NOMO-1 treated with dmso at 0.1 percent for 144 hours (cell line): ENCODE measurements around the gene SYNGAP1.
A peak's percentile ranks its signal among the peaks of the same experiment; 100 is the strongest.

Source experiments
- DNase-seq: peaks from one replicate; lab custom pipeline; 2025; ENCODE audit not compliant: unreplicated experiment; lab: John Stamatoyannopoulos, UW

Gene SYNGAP1

DNA sequence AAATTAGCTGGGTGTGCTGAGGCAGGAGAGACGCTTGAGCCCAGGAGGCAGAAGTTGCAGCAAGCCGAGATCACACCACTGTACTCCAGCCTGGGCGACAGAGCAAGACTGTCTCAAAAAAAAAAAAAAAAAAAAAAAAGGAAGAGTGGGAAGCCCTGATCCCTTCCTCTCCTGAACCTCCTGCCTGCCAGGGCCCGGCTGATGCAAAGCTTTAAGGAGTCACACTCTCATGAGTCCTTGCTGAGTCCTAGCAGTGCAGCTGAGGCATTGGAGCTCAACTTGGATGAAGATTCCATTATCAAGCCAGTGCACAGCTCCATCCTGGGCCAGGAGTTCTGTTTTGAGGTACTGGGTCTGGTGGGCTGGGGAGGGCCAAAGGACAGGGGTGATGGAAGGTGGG, 15.1 kb downstream of the SYNGAP1 start:
- no peak for DNase-seq

DNA sequence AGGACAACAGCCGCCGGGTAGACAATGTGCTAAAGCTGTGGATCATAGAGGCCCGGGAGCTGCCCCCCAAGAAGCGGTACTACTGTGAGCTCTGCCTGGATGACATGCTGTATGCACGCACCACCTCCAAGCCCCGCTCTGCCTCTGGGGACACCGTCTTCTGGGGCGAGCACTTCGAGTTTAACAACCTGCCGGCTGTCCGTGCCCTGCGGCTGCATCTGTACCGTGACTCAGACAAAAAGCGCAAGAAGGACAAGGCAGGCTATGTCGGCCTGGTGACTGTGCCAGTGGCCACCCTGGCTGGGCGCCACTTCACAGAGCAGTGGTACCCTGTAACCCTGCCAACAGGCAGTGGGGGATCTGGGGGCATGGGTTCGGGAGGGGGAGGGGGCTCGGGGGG, 17.8 kb downstream of the SYNGAP1 start:
- DNase-seq, result no peak

DNA sequence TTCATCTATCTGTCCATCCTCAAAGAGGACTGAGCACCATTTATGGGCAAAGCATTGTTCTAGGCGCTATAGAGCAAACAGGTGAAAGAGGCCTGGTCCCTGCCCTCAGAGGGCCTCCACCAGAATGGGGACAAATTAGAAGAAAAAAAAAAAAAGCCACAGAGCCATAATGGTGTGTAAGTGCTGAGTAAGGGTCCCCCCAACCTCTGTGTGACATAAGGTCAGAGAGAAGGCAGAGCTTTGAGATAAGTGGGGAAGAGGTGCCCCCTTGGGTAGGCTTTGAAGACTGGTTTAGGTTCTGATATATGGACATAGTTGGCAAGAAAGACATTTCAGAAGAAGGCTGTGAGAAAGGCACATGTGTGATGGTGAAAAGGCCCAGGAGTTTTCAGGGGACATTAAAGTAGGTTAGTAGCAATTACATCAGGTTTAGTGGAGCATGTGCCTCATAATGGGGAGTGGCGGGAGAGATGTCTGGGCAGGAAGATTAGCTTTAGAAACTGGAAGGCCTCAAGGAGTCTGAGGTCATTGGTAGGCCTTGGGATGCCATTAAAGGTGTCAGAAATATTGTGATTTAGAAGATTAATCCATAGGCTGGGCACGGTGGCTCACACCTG, 19.2 kb downstream of the SYNGAP1 start:
- DNase-seq, result no peak

DNA sequence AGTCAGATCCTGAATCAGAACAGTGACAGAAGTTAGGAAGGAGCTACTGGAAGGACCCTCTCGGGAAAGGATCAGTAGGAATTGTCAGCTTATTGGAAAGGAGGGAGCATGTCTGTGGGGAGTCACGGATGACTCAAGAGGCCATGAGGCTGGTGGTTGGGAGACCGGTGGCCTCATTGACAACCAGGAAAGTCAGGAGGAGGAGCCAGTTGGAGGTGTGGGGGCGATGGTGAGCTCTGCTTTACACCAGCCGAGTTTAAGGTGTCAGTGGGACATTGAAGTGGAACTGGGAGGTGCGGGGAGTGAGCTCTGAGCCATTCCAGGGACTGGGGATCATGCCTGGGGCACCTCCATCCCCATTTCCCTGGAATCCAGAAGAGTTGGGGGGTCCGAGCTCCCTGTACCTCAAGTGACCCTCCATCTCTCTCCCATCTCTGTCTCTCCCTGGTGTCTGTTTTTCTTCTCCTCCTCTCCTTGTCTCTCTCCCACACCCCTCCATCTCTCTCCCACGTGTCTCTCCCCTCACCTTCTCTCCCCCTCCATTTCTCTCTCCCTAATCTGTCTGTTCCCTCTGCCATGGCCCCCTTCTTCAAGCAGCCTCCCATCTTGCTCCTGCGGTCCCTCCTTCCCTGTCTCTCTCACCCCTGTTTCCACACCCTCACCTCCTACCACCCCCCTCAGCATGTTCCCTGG, 20.2 kb downstream of the SYNGAP1 start:
- DNase-seq, result no peak

DNA sequence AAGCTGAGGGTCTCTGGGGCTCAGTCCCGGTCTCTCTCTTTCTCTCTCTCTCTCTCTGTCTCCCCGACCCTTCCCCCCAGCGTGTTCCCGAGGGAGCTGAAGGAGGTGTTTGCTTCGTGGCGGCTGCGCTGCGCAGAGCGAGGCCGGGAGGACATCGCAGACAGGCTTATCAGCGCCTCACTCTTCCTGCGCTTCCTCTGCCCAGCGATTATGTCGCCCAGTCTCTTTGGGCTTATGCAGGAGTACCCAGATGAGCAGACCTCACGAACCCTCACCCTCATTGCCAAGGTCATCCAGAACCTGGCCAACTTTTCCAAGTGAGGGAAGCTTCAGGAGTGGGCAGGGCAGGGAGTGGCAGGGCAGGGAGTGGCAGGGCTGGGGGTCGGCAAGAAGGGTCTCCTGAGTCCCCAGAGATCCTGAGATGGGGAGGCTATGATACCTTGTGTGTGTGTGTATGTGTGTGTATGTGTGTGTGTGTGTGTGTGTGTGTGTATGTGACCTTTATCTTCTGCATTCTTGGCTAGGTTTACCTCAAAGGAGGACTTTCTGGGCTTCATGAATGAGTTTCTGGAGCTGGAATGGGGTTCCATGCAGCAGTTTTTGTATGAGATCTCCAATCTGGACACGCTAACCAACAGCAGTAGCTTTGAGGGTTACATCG, 20.9 kb downstream of the SYNGAP1 start:
- no peak for DNase-seq

DNA sequence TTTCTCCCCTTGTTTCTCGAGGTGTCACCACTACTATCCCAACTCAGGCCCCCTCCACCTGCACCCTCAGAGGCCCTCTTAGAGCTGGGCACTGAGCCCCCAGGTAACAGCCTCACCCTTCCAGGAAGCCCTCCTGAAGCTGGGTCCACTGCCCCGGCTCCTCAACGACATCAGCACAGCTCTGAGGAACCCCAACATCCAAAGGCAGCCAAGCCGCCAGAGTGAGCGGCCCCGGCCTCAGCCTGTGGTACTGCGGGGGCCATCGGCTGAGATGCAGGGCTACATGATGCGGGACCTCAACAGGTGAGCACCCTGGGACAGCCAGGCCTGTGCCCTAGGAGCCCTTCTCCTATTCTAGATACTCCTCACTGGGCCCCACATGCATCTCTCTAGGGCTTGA, 21.6 kb downstream of the SYNGAP1 start:
- DNase-seq, result no peak

DNA sequence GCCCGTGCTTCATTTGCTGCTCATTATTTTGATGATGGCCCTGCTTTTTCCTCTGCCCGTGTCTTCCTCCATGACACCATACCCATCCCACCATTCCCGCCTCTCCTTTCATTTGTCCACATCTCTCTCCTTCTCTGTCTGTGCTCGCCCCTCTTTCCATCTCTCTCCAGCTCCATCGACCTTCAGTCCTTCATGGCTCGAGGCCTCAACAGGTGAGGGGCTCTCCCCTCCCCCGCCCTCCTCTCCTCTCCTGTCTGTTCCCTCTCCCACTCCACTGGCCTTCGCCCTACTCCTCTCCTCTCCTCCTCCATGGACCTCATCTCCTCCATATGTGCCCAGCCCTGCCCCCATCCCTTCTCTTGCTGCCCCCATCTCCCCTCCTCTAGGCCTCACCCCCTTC, 22.4 kb downstream of the SYNGAP1 start:
- DNase-seq, result no peak

DNA sequence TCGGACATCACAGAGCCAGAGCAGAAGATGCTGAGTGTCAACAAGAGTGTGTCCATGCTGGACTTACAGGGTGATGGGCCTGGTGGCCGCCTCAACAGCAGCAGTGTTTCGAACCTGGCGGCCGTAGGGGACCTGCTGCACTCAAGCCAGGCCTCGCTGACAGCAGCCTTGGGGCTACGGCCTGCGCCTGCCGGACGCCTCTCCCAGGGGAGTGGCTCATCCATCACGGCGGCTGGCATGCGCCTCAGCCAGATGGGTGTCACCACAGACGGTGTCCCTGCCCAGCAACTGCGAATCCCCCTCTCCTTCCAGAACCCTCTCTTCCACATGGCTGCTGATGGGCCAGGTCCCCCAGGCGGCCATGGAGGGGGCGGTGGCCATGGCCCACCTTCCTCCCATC, 23.2 kb downstream of the SYNGAP1 start:
- DNase-seq, result no peak

DNA sequence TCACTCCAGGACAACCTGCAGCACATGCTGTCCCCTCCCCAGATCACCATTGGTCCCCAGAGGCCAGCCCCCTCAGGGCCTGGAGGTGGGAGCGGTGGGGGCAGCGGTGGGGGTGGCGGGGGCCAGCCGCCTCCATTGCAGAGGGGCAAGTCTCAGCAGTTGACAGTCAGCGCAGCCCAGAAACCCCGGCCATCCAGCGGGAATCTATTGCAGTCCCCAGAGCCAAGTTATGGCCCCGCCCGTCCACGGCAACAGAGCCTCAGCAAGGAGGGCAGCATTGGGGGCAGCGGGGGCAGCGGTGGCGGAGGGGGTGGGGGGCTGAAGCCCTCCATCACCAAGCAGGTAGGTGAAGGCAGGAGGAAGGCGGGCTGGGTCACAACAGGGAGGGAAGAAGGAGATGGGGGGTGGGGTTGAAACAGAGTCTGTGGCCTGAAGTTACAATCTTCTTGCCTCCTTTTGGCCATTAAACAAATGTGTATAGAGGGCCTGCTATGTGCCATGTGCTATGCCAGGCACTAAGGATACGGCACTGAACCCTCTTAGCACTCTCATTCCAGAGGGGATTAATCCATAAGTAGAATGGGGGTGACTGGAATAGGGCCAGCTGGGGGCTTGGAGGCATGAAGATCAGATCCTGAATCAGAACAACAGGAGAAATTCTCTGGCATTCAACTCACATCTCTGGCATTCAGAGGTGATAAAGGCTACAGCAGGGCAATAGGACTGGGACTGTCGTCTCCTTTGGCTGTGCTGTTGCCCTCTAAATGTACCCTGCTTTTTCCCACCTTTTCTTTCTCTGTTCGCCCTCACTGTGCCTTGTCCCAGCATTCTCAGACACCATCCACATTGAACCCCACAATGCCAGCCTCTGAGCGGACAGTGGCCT, 24.0 kb downstream of the SYNGAP1 start:
- DNase-seq, result no peak

DNA sequence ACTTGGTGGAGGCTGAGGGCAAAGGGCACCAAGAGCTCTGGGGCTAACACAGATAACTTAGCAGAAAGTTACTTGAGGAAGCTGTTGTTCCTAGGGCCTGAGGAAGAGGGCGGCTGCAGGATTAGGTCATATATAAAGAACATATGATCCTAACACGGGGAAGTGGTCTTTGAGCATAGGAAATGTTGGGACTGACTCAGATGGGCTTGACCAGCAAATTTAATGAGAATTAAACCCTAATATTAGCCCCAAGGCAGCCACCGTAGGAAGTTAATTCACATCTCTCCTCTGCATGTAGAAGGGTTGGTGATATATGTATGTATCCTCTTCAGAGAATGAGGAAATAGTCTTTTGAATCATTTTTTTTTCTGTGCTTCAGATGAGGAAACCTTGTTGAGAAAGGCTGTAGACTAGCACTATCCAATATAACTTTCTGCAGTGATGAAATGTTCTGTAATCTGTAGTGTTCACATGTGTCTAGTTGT, 25.3 kb downstream of the SYNGAP1 start:
- peak; percentile 32 for DNase-seq

DNA sequence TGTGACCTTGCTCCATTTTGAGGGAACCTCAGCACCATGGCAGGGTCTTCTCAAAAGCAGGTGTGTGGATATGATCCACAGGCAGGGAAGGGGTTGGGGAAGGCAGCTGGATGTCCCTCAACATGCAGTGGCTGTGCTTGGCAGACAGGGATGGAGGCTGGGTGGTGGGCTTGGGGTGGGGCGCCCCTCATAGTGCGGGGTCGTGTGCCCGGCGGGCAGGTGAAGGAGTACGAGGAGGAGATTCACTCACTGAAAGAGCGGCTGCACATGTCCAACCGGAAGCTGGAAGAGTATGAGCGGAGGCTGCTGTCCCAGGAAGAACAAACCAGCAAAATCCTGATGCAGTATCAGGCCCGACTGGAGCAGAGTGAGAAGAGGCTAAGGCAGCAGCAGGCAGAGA, 26.5 kb downstream of the SYNGAP1 start:
- DNase-seq, result no peak

DNA sequence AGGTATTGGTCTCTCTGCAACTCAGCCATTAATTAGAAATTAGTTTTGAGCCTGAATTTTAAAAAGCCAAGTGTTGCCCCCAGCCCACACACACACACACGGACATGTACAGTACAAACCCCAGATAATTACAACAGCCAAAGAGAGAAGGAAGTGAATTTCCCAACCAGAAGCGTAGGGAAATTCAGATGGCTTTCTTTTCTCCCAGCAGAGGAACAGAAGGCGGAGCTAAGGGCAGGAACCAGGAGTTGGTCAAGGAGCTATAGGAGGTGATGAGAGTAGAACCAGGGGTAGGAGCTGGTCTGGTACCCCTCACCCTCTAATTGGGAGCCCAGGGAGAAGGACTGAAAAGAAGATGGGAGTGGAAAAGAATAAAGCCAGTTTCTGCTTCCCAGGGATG, 30.6 kb downstream of the SYNGAP1 start:
- DNase-seq, result no peak

DNA sequence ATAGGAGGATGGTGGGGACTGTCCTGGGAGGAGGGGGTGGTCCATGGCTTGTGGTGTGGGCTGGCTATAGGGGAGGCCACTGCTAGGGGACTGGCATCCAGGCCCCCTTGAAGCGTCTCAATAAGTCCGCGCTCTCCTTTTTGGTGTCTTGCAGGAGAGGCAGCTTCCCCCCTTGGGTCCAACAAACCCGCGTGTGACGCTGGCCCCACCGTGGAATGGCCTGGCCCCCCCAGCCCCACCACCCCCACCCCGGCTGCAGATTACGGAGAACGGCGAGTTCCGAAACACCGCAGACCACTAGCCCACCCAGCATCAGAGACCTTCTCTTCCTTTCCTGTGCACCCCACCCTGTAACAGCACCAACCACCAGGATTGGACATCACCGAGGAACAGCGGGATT, 31.7 kb downstream of the SYNGAP1 start:
- no peak for DNase-seq

DNA sequence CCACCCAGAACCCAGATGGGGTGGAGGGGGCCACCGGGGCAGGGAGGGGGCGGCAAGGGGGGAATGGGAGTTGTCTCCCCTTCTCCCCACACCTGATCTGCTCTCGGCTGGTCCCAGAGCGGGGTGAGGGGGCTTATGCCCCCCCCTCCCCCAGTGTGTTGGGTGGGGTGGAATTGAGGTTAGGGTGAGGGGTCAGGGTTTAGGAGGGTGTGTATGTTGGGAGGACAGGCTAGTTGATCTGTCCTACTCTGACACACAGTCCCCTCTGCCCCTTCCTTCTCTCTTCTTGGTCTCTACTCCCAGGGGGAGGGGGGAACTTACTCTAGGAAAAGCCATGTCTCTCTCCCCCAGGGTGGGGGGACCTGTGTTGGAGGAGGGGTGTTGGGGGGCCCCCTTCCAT, 32.6 kb downstream of the SYNGAP1 start:
- no peak for DNase-seq

DNA sequence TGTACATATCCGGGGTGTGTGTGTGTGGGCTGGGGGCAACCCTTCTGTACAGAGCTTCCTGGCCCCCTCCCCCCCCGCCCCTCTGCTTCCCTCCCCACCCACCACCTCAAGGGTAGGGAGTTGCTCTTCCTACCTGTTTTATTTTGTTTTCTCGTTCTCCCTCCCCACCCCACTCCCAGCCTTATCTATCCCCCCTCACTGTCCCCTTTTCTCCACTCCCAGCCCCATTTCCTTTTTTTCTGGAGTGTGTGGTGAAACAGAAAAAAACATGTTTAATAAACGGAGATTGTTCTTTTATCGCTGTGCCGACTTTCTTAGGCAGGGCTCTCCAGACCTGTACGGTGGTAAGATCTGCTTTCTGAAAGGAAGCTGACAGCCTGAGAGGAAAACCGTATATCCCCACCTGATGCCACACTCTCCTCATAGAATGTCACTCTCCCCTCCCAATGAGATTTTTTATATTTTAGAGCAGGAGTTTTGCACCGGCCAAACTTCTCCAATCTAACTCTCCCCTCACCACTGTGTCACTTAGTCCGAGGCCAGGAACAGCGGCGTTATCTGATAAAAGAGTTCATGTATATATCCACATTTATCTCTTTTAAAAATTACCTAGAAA, 33.6 kb downstream of the SYNGAP1 start:
- no peak for DNase-seq

DNA sequence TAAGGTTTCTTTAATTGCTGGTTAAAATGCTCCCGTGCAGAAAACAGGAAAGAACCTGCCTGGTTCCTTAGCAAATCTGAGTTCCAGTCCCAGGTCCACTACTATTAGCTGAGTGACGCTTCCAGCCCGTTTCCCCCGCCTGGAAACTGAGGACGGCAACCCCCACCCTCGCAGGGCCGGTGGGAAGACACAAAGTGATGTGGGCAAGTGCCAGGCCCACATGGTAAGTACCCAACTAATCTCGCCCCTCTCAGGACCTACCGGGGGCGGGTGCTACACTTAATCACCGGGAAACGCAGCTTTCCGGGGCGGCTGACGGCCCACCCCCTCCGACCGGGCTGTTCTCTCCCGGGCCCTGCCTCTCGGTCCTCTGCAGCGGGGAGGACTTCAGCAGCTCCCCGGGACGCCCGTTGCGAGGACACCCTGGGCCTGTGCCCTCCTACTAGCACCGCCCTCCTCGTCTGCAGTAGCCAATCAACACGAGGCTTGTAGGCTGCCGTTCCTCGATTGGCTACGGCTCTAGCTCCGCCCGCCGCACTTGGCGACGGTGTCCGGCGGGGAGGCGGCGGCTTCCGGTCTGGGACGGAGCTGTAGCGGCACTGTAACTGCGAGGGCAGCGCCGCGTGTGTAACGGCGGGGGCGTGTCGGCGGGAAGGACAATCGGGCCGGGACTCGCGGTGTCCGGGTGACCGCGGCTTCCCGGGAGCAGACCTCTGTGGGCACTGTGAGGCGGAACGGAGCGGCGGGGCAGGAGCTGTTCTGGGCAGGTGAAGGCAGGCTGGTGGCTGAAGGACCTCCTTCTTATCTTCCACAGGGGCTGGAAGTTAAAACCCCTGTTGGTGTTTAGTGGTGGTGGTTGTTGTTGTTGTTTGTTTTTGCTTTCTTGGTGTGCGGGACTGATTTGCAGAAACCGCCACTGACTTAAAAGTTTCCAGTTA, 34.4 kb downstream of the SYNGAP1 start, which contains the start of gene ZBTB9:
ZBTB9 (plus strand) TSS at position 568 of the 938 bp plus-strand sequence. CDS start 525 bp downstream, outside the sequence.
- DNase-seq, result peak; percentile 94

DNA sequence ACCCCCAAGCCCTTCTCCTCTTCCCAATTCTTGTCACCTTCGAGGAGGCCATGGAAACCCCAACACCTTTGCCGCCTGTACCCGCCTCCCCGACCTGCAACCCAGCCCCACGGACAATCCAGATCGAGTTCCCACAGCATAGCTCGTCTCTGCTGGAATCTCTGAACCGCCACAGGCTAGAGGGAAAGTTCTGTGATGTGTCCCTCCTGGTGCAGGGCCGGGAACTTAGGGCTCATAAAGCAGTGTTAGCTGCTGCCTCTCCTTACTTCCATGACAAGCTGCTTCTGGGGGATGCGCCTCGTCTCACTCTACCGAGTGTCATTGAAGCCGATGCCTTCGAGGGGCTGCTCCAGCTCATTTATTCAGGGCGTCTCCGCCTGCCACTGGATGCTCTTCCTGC, 35.2 kb downstream of the SYNGAP1 start:
- no peak for DNase-seq

DNA sequence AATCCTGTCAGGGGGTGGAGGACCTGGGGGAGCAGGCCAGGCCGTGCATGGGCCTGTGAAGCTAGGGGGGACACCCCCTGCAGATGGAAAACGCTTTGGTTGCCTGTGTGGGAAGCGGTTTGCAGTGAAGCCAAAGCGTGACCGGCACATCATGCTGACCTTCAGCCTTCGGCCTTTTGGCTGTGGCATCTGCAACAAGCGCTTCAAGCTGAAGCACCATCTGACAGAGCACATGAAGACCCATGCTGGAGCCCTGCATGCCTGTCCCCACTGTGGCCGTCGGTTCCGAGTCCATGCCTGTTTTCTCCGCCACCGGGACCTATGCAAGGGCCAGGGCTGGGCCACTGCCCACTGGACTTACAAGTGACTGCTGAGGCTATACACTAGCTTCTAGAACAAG, 36.3 kb downstream of the SYNGAP1 start:
- DNase-seq, result no peak

DNA sequence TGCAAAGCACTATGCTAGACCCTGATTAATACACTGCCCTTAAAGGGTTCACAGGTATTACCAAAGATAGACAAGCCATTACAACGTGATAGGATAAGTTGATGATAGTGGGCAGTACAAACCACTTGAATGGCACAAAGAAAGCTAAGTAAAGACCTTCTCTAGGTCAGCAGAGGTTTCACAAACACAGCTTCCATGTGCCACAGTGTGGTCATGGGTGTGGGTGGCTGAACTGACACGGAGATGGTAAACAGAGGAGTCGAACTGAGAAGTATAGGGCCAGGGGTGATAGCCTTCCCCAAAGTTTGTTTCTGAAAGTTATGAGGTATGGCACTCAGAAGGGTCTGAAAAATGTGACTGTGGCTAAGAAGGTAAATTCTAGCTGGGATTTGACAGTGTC, 38.8 kb downstream of the SYNGAP1 start:
- DNase-seq, result no peak

DNA sequence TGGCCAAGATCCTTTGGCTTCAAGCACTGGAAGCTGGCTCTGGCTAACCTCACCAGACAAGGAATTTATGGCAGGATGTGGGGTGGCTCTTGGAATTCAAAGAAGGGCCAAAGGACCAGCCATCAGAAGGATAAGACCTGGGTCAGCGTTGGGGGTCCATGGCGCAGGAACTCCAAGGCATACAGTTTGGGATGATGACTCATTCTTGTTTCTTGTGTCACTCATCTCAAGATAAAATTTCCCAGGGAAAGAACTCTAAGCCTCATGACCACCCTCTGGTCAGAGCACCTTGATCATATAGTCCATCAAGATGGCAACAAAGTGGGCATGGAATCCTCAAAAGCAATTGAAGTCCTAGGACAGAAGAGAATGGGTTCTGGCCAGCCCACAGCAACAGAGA, 39.4 kb downstream of the SYNGAP1 start:
- DNase-seq, result no peak
